HG03460 (cell line): ENCODE measurements around the gene CRYBB3.

Experiments used
- ATAC-seq: cut with Tn5 transposase; IDR thresholded peaks from one replicate; pipeline ENCODE4 v1.9.1; 2021; ENCODE audit not compliant: unreplicated experiment

CRYBB3 gene

DNA sequence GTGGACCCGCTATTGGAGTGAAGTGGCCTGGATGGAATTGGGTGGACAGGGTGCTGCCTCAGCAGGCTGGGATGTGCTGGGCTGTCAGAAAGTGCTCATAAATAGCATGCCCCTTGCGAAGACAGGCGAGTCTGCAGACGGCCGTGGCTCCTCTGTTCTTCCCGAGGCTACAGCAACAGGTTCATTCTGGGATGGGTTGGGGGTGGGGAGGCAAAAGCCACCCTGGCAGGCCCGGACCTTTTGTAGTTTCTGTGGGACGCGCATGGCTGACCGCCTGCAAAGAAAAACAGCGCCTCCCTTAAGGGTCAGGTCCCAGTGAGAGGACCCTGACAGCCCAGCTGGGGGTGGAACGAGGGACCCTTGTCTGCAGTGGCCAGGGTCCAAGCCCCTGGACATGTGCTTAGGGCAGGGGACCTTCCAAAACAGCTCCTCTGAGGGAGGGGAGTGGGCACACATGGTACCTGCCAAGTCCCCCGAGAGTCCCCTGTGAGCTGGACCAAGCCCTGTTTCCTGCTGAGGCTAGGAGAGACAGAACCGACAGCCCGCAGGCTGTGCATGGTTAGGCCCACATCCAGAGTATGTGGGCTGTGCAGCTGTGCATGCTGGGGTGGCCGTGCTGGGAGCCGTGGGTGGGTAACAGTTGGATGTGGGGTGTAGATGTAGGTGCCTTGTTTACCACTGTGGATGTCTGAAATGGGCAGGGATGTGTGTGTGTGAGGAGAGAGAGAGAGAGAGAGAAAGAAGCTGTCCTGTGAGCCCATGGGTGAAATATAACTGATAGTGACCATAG, at the start of gene CRYBB3:
TSS of gene CRYBB3 (plus strand) at position 128 of the 790 bp plus-strand sequence. CDS start 1,539 bp downstream, outside the sequence.
- ATAC-seq, result no peak

DNA sequence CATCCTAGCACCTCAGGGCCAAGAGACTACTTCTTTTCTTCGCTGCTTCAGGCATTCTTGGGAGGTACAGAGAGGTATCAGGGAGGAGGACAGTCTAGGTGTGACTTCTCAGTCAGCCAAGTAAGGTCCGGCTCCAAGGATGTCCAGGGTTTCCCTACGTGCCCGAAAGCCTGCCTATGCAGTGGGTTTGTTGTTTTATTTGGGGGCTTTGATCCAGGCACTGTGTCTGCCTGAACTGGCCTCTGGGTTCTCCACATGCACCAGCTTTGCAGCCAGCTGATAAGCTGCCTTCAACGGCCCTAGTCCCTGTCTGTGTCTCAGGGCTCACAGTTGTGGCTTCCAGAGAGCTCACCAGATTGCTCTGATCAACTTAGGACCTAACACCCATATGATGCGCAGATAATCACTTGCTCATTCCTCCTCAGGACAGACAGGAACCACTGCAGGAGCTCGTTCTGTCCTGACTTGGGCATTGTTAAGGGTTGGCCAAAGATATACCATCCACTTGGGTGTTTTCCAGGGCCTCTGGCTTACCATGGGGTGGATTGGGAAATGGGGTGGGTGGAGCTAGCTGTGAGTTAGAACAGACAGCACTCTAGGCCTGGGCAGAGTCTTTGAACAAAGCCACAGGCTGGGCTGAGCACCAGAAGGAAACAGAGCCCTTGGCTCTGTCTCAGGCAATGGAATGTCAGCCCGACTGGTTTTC, 45.5 kb upstream of the CRYBB3 start:
- no peak for ATAC-seq

DNA sequence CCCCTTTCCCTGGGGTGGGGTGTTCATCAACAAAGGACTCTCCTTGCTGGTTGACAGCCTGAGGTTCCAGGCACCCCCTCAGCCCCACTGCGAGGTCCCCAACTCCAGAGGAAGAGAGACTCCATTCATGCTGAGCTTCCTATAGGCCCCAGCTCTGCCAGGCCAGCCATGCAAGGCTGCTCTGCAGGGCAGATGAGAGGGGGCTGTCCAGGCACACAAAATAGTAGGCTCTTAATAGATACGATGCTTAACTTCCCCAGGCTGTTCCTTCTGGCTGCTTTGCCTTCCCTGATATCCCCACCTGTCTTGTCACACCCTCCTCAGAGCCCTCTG, 45.0 kb upstream of the CRYBB3 start:
- no peak for ATAC-seq

DNA sequence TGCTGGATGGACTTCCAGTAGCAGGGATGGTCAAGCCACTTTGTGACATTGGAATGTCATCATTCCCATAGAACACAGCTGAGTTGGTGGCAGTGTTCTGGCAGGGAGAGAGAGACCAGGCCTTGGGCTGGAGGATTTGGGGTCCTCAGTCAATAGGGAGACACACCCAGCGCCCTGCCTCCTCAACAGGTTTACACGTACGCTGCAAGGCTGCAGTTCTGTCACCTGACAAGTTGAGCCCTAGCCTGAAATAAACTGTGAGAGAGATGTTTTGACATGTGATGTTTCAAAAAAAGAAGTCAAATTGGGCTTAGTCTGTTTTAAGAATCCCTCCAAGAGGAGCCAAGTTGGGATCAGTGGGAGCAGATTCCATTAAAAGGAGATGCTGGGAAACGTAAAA, 42.9 kb upstream of the CRYBB3 start:
- ATAC-seq, result no peak

DNA sequence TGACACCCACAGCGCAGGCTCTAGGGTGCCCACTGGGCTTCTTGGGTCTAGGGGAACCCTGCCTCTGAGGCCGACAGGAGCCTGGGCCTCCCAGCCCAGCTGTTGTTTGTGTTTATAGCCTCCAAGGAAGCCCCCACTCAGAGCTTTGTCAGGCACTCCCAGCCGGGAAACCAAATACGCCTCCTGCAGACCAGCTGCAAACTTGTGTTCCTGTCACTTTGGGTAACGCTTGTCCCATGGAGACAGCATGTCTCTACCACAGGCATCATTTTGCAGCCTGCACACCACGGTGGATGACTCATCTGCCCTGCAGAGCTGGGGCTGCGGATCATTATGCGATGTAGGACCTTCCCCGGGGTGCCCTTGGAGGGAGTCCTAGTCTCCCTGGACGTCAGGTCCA, 40.6 kb upstream of the CRYBB3 start:
- no peak for ATAC-seq

DNA sequence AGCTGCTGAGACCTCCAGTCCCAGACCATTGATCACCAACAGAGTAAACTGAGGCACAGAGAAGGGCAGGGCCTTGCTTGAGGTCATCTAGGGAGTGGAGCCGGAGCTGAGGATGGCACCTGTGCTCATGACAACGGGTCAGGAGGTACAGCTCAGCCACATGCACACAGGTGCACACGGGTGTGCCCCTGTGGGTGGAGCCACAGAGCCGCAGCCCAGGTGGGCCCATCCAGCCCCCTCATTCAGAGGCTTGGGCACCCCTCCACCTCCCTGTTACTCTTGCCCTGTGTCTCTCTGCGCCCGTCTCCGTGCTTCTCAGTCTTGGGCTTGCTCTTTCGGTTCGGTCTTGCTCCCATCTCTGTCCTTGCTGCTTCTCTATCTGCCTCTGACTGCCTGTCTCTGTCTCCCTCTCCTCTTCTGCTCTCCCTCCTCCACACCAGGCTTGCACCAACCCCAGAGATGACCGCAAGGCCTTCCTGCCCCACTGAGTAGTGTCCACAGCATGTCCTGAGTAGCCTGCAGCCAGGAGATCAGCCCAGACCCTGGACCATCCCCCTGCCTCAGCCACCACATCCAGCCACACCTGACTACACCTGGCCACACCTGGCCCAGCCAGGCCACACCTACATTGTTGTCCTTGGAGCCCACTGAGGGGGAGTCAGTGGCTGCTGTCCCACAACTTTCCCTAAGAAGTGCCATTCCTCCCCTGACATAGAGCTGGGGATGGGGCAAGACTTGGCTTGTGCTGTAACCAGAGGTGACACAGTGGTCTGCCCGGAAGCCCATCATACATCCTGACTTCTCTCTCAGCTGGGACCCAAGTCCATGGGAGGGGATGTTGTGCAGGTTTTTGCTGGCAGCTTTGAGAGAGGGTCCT, 39.3 kb upstream of the CRYBB3 start:
- no peak for ATAC-seq

DNA sequence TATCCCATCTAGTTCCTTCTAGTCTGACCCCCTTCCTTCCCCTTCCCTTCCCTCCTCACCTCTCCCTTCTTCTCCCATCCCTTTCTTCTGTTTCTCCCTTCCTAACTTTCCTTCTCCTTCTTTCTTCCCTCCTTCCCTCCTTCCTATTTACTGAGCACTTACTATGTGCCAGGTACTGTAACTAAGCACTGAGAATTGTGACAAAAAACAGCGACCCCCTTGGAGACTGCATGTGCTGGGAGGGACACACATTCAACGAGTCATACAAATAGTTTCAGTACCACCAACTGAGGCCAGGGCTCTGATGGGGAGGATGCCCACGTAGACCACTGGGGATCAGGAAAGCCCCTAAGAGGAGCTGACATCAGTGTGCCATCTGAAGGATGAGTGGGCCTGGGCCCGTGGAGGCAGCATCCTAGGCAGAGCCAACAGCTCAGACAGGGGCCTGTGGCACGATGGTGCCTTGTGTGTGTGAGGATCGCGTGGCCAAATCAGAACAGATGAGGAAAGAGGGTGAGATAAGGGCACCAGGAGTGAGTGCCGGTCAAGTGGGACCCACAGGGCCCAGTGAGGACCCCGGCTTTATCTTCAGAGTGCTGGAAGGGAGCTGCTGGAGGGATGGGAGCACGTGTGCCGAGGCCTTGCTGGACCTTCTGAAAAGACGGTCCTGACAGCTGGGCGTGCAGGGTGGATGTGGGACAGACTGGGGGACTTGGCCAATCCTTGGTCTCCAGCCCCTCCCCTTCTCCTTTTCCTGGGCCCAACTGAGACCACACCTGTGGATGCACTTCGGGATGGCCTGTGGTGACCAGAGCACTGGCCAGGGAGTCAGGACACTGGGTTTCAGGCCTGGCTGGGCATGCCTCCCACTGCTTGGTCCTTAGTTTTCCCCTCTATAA, 38.4 kb upstream of the CRYBB3 start:
- no peak for ATAC-seq

DNA sequence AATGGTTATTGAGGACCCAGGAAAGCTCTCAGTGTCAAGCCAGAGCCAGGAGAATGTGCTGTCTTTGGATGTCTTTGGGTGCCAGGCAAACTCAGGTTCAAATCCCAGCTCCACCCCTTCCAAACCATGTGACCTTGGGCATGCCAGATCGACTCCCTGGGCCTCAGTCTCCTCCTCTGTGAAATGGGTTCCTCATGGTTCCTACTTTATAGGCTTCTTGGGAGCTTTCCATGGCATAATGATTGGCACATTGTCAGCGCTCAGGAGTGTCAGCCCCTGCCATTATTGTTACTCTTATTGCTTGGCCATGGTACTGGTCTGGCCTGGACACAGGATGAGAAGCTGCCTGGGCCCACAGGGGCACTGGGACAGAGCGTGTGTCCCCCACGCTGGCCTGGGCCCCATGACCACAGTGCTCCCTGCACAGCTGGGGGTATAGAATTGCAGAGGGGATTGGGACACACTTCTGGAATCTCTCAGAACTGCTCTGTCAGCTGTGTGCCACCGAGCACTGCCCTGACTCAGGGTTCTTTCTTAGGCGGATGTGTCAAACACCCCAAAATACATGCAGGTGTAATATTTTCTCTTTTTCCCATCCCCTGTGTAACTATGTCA, 37.6 kb upstream of the CRYBB3 start:
- ATAC-seq, result no peak

DNA sequence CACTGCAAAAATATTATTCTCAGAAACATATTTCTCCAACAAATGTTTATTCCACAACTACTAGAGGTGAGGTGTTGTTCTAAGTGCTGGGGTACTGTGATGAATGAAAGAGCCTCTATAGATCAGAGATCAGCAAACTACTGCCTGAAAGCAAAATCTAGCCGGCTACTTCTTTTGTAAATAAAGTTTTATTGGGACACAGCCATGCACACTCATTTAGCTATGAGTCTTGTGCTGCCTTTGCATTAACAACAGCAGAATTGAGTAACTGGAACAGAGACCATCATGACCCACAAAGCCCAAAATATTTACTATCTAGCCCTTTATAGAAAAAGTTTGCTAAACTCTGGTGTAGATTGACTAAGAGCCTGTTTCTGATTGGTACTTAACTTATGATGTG, 37.1 kb upstream of the CRYBB3 start:
- no peak for ATAC-seq

DNA sequence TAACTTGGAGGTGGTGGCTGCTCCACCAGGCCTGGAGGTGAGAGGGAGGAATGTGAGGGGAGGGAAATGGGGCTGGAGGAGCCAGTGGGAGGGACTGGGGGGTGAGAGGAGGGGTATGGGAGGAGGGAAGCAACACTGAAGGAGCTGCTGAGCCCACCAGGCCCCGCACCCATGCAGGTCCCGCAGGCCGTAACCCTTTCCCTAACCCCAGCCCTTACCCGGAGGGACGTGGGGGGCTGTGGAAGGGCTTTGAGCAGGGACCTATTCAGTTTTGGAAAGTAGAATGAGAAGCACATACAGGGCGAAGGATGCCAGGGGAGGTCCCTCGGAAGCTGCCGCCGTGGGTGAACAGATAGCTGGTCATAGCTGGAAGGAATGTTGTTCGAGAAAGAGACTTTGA, 33.9 kb upstream of the CRYBB3 start:
- ATAC-seq, result no peak

DNA sequence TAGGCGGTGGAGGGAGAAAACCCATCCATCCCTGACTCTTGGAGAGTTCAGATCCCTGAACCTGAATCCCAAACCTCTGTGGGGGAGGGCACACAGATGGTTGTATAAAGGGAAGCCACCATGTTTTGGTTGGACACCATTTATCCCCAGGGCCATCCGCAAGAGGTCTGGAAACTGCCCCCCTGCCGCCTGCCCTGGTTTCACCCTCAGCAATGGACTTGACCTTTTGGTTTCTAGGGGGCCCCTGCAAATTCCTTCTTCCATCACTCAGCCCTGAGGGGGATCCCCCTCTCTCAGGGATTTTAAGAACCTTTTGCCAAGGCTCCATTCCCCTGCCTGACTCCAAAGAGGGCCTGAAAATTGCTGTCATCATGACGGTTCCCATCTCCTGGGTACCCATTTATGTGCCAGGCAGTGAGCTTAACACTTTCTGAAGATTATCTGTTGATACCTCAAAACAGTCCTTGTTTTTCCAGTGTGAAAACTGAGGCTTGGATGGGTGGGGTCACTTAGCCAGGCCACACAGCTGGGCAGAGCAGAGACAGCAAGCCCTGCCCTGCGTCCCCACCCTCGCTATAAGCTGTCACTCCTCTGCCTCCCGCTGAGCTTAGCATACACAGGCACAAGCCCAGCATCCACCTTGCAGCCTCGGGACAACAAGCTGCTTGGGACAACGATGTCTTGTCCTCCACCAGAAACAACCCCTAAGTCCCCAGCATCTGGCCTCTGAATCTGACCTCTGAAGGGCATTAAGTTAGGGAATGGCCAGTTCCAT, 33.2 kb upstream of the CRYBB3 start:
- no peak for ATAC-seq

DNA sequence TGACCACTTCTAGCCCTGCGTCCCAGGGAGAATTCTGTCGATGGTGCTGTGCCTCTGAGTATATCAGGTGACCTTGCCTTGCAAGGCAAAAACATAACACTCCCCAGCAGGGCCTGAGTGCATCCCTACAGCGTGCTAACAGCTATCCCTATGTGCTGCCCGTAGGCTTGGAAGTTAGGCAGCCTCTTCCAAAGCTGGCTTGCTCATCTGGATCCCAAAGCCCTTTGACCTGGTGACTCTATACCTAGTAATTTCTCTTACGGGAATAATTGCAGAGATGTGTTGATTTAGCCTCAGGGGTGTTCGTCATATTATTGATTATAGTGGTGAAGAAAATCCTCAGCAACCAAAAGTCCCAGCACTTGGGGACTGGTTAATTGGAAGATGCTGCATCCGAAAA, 32.6 kb upstream of the CRYBB3 start:
- no peak for ATAC-seq

DNA sequence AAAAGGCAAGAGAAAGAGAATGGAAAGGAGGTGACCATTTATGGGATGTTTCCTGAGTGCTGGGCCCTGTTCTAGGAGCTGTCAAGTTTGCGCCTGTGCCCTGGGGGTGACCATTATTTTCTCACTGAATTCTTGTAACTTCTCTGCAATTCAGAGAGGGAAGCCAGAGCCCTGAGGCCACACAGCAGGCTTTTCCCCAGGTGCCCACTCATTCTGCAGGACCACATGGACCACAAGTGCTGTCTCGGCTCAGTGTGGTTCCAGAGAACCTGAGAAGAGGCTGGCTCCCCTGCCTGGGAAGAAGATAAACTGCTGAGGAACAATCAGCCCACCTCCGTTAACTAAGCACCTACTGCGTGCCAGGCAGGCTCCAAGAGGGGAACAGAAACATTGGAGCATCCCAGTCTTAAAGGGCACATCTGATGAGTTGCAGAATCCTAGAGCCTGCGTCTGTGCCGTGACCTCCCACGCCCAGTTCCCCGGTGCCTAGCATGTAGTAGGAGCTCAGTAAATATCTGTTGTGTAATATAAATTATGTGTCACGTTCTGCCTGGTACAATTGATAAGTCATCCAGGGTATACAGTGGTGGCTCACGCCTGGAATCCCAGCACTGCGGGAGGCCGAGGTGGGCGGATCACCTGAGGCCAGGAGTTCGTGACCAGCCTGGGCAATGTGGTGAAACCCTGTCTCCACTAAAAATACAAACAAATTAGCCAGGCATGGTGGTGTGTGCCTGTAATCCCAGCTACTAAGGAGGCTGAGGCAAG, 31.6 kb upstream of the CRYBB3 start:
- no peak for ATAC-seq

DNA sequence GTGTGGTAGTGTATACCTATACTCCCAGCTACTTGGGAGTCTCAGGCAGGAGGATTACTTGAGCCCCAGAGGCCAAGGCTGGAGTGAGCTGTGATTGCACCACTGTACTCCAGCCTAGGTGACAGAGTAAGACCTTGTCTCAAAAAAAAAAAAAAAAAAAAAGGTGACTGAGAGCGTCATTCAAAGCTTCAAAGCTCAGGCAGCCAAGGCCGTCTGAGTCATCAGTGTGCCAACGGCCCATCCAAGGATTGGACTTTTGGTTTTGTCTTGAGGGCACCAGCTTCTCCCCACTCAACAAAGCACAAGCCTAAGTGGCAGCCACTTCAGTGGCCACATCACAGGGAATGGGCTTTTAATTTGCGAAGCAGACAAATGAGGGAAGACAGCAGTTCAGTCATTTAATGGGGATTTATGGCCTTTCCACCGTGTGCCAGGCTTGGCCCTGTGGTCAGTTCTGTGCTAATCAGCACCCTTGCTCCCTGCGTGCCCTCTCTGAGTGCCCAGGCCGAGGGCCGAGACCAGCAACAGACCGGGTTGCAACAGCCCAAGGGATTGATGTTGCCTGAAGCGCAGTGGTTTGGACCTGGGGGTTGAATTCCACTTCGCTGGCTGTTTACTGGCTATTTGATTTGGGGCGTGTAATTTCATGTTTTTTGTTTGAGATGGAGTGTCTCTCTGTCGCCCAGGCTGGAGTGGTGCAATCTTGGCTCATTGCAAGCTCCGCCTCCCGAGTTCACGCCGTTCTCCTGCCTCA, 30.2 kb upstream of the CRYBB3 start:
- ATAC-seq, result no peak

DNA sequence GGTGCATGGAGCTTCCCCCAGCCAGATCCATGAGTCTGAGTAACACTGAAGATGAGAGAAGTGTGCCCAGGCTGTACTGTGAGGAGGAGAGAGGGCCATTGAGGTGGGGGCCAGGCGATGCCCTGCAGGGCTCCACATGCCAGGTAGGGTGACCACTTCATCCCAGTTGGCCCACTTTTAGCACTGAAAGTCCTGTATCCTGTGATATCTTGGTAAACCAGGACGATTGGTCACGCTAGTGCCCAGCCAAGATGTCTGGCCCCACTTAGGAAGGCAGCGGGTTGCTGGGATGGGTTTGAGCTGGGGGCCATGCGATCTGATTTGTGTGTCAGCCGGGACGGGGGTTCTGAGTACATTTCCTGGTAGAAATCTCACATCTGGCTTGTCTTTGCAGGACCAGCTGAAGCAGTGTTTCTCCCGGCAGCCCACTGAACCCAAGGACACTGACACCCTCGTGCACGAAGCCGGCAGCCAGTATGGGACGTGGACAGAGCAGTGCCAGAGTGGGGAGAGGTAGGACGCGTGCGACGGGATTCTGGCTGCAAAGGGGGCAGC, 29.2 kb upstream of the CRYBB3 start:
- ATAC-seq, result no peak

DNA sequence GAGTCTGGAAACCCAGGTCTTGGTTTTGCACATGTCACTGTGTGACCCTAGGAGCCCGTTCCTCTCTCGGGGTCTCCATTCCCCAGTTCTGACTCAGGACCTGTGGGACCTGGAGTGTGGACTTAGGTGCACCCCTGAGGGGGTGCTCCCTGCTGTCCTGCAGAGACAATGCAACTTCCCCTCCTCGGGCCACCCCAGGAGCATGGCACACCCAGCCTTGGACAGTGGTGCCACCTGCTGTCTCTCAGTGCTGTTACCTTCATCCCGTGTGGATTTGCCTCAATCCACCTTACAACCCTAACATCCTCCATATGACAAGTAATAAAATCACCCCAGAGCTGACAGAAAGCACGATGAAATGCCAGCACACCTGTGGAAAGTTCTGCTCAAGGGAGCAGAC, 27.5 kb upstream of the CRYBB3 start:
- no peak for ATAC-seq

DNA sequence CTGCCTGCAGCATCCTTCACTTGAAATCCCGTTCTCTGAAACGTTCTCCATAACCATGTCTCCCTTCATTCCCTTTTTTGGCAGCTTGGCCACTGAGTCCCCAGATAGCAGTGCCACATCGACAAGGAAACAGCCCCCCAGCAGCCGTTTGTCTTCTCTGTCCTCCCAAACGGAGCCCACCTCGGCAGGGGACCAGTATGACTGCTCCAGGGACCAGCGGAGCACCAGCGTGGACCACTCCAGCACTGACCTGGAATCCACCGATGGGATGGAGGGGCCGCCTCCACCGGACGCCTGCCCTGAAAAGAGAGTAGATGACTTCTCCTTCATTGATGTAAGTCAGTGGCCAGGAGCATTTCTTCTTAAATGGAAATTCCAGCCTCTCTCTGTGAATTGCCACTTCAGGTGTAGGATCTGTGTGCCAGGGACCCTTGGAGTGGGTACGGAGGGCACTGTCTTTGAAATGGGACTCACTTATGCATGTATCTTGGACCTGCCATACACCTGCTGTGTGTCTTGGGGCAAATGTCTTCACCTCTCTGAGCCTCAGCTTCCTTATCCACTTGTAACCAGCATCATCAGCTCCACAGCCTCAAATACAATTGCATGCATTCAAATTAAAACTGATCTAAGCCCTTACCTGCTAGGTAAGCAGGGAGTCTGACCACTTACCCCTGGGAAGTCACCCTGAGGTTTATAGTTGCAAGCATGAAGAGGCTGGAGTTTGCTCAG, 25.3 kb upstream of the CRYBB3 start:
- no peak for ATAC-seq
